GM21576 (cell line): ENCODE measurements around the gene OR2L13.
"Not testable (repeated sequence)": the region's sequence is repeated elsewhere in the genome, so short reads cannot be mapped to it uniquely, and the experiment has no call there.

Experiments used
- ATAC-seq: cut with Tn5 transposase; IDR thresholded peaks from one replicate; pipeline ENCODE4 v1.9.1; 2021; ENCODE audit warnings: mild to moderate bottlenecking, moderate library complexity; ENCODE audit not compliant: unreplicated experiment

The OR2L13 gene

GRCh38 chr1:248094884-248095283, at the start of gene OR2L13:
OR2L13 (plus strand) TSS chr1:248095184; CDS start chr1:248099376, 4,192 bp downstream.
- ATAC-seq = no peak

- ATAC-seq = no peak
Observed at GRCh38 chr1:248045209-248045608, 49.8 kb upstream of the OR2L13 start.

- no peak for ATAC-seq
Observed at GRCh38 chr1:248046536-248046935, 48.4 kb upstream of the OR2L13 start, which contains the start of gene OR2L3. OR2L3 (plus strand) TSS chr1:248046836; CDS start chr1:248060682, 13,846 bp downstream.

GRCh38 chr1:248047008-248047407, 48.0 kb upstream of the OR2L13 start:
- no peak for ATAC-seq

GRCh38 chr1:248054671-248055070, 40.3 kb upstream of the OR2L13 start:
- ATAC-seq = no peak

GRCh38 chr1:248055261-248055660, 39.7 kb upstream of the OR2L13 start:
- no peak for ATAC-seq

- ATAC-seq = no peak
Observed at GRCh38 chr1:248065071-248065470, 29.9 kb upstream of the OR2L13 start.

- no peak for ATAC-seq
Observed at GRCh38 chr1:248065604-248066003, 29.4 kb upstream of the OR2L13 start.

- not testable (repeated sequence) for ATAC-seq
Observed at GRCh38 chr1:248083864-248084263, 11.1 kb upstream of the OR2L13 start.

- no peak for ATAC-seq
Observed at GRCh38 chr1:248098529-248098928, 3.5 kb downstream of the OR2L13 start.

- no peak for ATAC-seq
Observed at GRCh38 chr1:248102847-248103246, 7.9 kb downstream of the OR2L13 start.

GRCh38 chr1:248111157-248111556, 16.2 kb downstream of the OR2L13 start:
- no peak for ATAC-seq

- no peak for ATAC-seq
Observed at GRCh38 chr1:248114890-248115289, 19.9 kb downstream of the OR2L13 start.

- ATAC-seq = no peak
Observed at GRCh38 chr1:248127653-248128052, 32.7 kb downstream of the OR2L13 start.

GRCh38 chr1:248136811-248137210, 41.8 kb downstream of the OR2L13 start:
- ATAC-seq = no peak

- no peak for ATAC-seq
Observed at GRCh38 chr1:248140846-248141245, 45.9 kb downstream of the OR2L13 start.

GRCh38 chr1:248143311-248143710, 48.3 kb downstream of the OR2L13 start:
- no peak for ATAC-seq

GRCh38 chr1:248144513-248145198, 49.7 kb downstream of the OR2L13 start, which contains the start of gene OR2M5:
OR2M5 (plus strand) TSS chr1:248145148; CDS start chr1:248145148, 0 bp downstream.
- ATAC-seq = no peak
